Common myeloid progenitor, CD34-positive (primary cell): ENCODE measurements around the gene PTPRT.
"Not testable (repeated sequence)": the region's sequence is repeated elsewhere in the genome, so short reads cannot be mapped to it uniquely, and the experiment has no call there.

Experiments used
- CTCF ChIA-PET: fragments of 350-600 bp; sonication (Branson Sonifier 250); formaldehyde crosslinking; loops from one replicate; lab custom pipeline; 2021; ENCODE audit warnings: antibody characterized with exemption; lab: Charles Lee
- POLR2A ChIA-PET: fragments of 350-600 bp; sonication (Branson Sonifier 250); formaldehyde crosslinking; loops from one replicate; lab custom pipeline; 2021; ENCODE audit warnings: antibody characterized with exemption; lab: Charles Lee
- DNase-seq, 3 donors: peaks; one replicate each; pipeline versions ENCODE4 v3.0.0 to v3.0.0-alpha.2; 2013
- H3K27ac ChIP-seq, 2 experiments: 1 replicate in 1 of 2; 2 replicates in 1 of 2; pipeline ENCODE4 v1.7.0; 2013; ENCODE audit warnings: inconsistent platforms in 2 of 2, low read length in 2 of 2, mild to moderate bottlenecking in 2 of 2, low read depth in 1 of 2, moderate library complexity in 1 of 2; ENCODE audit not compliant: severe bottlenecking in 2 of 2, insufficient read depth in 1 of 2, poor library complexity in 1 of 2
- H3K27me3 ChIP-seq, 5 experiments: replicated peaks in 2 of 5; 1 replicate in 3 of 5; 2 replicates in 2 of 5; pipeline versions ENCODE4 v1.6.1 to v1.7.0; 2013; ENCODE audit warnings: low read length in 4 of 5, mild to moderate bottlenecking in 2 of 5, moderate library complexity in 2 of 5, inconsistent platforms in 1 of 5; ENCODE audit not compliant: insufficient read depth in 5 of 5, control insufficient read depth in 4 of 5
- H3K36me3 ChIP-seq, 4 experiments: 1 replicate in 2 of 4; 2 replicates in 2 of 4; pipeline versions ENCODE4 v1.6.1 to v1.7.0; 2013; ENCODE audit warnings: low read length in 3 of 4, control low read depth in 1 of 4, mild to moderate bottlenecking in 1 of 4; ENCODE audit not compliant: control insufficient read depth in 4 of 4, insufficient read depth in 4 of 4
- H3K4me1 ChIP-seq, 4 experiments: 1 replicate in 3 of 4; 2 replicates in 1 of 4; pipeline versions ENCODE4 v1.6.1 to v1.7.1; 2013; ENCODE audit warnings: low read length in 3 of 4, mild to moderate bottlenecking in 3 of 4, control low read depth in 1 of 4, inconsistent platforms in 1 of 4, moderate library complexity in 1 of 4; ENCODE audit not compliant: control insufficient read depth in 4 of 4, insufficient read depth in 4 of 4; ENCODE audit errors: control extremely low read depth in 1 of 4
- H3K4me3 ChIP-seq, 7 experiments: 1 replicate in 4 of 7; 2 replicates in 3 of 7; pipeline versions ENCODE4 v1.5.1 to v1.7.0; 2013; ENCODE audit warnings: mild to moderate bottlenecking in 7 of 7, low read length in 6 of 7, moderate library complexity in 6 of 7, inconsistent platforms in 2 of 7, low read depth in 2 of 7, control low read depth in 1 of 7; ENCODE audit not compliant: insufficient read depth in 4 of 7, control insufficient read depth in 1 of 7; ENCODE audit errors: extremely low read depth in 1 of 7
- H3K9me3 ChIP-seq, 5 experiments: 1 replicate in 4 of 5; 2 replicates in 1 of 5; pipeline versions ENCODE4 v1.6.1 to v1.7.1; 2013; ENCODE audit warnings: low read length in 4 of 5, mild to moderate bottlenecking in 2 of 5, inconsistent platforms in 1 of 5, low read depth in 1 of 5, moderate library complexity in 1 of 5; ENCODE audit not compliant: control insufficient read depth in 4 of 5, insufficient read depth in 2 of 5; ENCODE audit errors: control extremely low read depth in 1 of 5
- WGBS: methylation state at CpG from one replicate; pipeline ENCODE4 v1.1.5; 2013; ENCODE audit not compliant: insufficient coverage; 5-methylcytosine and 5-hydroxymethylcytosine counted together

PTPRT gene

DNA sequence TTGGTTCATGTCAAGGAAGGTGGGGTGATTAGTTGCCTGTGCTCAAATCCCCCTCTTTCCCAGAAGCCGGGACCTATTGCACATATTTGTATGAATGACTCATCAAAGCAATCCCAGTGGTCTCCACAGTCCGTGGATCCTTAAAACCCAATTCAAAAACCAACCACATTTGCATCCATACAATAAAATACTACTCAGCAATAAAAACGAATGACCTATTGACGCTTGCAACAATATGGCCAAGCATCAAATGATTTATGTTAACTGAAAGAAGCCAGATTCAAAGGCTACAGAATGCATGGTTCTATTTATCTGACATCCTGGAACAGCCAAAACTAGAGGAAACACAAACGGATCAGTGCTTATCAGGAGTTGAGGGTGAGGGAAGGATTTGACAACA, 275.4 kb downstream of the PTPRT start:
- Histone ChIP-seq H3K36me3 (no peaks in the 10 kb centered on the region), H3K4me1 (no peaks in the 10 kb centered on the region), H3K27me3 (no peaks in the 10 kb centered on the region), H3K27ac (no peak overlapping the region), H3K4me3 (no peak overlapping the region), H3K9me3 (no peaks in the 10 kb centered on the region)
- CTCF ChIA-PET: no interaction called here
- no peak for DNase-seq
- POLR2A ChIA-PET: no interaction called here
- WGBS: 25% methylated on average over 3 of the region's 5 CpGs

DNA sequence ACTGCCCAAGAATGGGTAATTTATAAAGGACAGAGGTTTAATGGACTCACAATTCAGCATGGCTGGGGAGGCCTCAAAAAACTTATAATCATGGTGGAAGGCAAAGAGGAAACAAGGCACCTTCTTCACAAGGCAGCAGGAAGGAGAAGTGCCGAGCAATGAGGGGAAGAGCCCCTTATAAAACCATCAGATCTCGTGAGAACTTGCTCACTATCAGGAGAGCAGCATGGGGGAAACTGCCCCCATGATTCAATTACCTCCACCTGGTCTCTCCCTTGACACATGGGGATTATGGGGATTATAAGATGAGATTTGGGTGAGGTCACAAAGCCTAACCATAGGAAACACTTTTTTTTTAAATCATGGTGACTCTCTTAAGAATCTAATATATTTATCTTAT, 278.9 kb downstream of the PTPRT start:
- DNase-seq, CTCF ChIA-PET, POLR2A ChIA-PET, H3K27ac ChIP-seq, H3K4me1 ChIP-seq, H3K27me3 ChIP-seq, H3K36me3 ChIP-seq, H3K9me3 ChIP-seq, H3K4me3 ChIP-seq: not testable (repeated sequence)
- WGBS: 0% methylated on average over 1 of the region's 2 CpGs

DNA sequence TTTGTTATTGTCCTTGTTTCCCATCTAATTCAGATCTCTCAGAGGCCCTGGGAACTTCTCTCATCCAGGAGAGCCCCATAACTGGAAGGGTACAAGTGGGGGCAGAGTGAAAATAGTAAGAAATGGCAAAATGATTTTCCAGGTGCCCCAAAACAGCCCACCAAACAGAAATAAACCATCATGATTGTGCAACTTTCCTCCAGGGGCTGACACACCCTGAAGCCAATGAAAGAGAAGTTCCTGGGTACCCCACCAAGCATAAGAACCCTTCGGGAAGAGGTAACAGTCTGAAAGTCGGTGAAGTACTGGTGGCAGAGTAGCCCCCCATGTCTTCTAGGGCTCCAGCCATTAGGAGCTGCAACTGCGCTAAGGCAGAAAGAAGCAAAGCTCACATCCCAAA, 282.0 kb downstream of the PTPRT start:
- H3K4me1 ChIP-seq: no peaks in the 10 kb centered on the region
- no peaks in the 10 kb centered on the region for H3K9me3 ChIP-seq
- H3K27me3 ChIP-seq: no peaks in the 10 kb centered on the region
- no peak overlapping the region for H3K27ac ChIP-seq
- H3K4me3 ChIP-seq: no peak overlapping the region
- 100% methylated on average over 2 of the region's 3 CpGs for WGBS
- no peaks in the 10 kb centered on the region for H3K36me3 ChIP-seq
- DNase-seq: no peak
- POLR2A ChIA-PET: no interaction called here
- CTCF ChIA-PET: no interaction called here

DNA sequence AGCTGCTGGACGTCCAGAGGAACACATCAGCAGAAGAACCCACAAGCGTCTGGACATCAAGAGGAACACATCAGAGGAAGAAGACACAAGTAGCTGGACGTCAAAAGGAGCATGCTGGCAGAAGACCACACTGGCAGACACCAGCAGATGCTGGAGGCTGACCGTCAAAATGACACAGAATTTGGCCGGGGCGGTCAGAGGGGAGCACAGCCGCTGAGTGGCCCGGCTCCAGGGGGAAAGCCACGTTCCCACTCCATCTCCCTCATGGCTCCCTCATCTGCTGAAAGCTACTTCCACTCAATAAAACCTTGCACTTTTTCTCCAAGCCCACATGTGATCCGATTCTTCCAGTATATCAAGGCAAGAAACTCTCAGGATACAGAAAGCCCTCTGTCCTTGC, 283.6 kb downstream of the PTPRT start:
- no peaks in the 10 kb centered on the region for H3K9me3 ChIP-seq
- no peak overlapping the region for H3K27ac ChIP-seq
- ChIA-PET POLR2A (interaction anchor here (0.6 kb wide), 1 partner anchor 29 kb away, joined by 3 read pairs; no protein-coding TSS in a partner anchor), CTCF (no interaction called here)
- no peaks in the 10 kb centered on the region for H3K27me3 ChIP-seq
- no peak for DNase-seq
- H3K4me1 ChIP-seq: no peaks in the 10 kb centered on the region
- no peak overlapping the region for H3K4me3 ChIP-seq
- 89% methylated on average over 8 of the region's 10 CpGs for WGBS
- no peaks in the 10 kb centered on the region for H3K36me3 ChIP-seq

DNA sequence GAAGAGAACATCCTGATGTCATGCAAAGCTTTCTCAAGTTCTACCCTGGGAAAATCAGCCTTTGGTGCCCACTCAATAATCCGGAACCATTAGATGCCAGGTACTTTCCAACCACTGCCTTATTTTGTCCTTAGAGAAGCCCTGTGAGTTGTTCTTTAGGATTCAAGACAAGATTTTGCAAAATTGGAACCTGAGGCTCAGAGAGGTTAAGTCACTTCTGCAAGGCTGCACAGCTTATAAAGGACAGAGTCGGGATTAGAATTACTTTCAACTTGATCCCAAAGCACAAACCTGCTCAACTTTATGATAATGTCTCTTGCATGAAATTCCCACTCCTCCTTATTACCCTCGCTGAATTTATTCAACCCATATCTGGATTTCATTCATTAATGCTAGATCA, 287.2 kb downstream of the PTPRT start:
- Histone ChIP-seq H3K9me3 (no peaks in the 10 kb centered on the region), H3K36me3 (no peaks in the 10 kb centered on the region), H3K4me1 (no peaks in the 10 kb centered on the region), H3K27ac (no peak overlapping the region), H3K4me3 (no peak overlapping the region), H3K27me3 (no peaks in the 10 kb centered on the region)
- DNase-seq: no peak
- POLR2A ChIA-PET: no interaction called here
- WGBS: 92% methylated on average over 2 of the region's 3 CpGs
- CTCF ChIA-PET: no interaction called here

DNA sequence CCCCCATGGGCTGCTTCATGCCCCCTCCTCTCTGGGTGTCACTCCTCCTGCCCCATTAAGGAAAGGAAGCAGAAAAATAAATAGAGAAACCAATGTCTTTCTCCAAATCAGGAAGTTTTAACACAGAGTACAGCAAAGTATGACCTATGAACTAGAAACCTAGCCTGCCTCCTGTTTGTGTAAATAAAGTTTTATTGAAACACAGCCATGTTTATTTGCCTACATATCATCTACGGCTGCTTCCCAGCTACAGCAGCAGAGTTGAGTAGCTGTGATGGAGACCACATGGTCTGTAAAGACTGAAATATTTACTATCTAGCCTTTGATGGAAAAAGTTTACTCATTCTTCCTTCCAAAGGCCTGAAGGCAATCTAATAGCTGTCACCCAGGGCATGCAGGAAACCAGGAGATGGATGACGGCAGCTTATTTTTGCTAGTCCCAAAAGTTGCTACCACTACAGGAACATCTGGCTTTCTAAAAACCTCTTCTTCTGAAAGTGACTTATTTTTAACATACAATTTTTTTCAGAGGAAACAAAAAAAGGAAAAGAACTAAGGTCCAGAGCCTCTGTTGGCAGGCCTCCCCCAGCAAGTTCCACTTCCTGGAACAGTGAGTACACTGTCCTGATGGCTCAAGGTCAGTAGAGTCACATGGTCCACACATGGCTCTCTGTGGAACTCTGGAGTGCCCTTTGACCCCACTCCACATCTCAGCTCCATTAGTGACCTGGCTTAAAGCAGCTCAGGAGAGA, 287.8 kb downstream of the PTPRT start:
- WGBS: no CpG with 5 or more reads among the region's 2 CpGs

DNA sequence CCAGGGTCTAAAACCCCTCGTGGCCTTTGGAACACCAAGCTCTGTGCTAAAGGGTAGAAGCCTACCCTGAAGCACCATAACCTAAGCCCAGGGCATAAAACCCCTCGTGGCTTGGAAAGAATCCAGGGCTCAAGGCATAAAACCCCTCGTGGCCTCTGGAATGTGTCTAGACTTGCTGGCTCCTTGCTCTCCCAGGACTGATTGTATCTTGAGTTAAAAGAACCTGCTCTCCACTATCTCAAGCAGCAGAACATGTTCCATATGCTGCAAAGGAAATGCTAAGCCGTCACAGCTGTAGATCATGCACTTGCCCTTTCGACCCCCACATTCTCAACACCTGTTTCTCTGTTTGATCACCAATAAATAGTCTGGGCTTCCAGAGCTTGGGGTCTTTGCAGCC, 288.9 kb downstream of the PTPRT start:
- H3K27me3 ChIP-seq, DNase-seq, H3K9me3 ChIP-seq, CTCF ChIA-PET, H3K36me3 ChIP-seq, H3K4me3 ChIP-seq, H3K27ac ChIP-seq, H3K4me1 ChIP-seq: not testable (repeated sequence)
- 32% methylated on average over 5 of the region's 5 CpGs for WGBS
- POLR2A ChIA-PET: interaction anchor here (0.7 kb wide), 1 partner anchor 9 kb away, joined by 3 read pairs; no protein-coding TSS in a partner anchor

More for the DNA sequence above, 287.8 kb downstream of the PTPRT start:
- Histone ChIP-seq H3K4me3 (no peak overlapping the region), H3K9me3 (no peaks in the 10 kb centered on the region), H3K27ac (no peak overlapping the region), H3K36me3 (no peaks in the 10 kb centered on the region), H3K27me3 (no peaks in the 10 kb centered on the region), H3K4me1 (no peaks in the 10 kb centered on the region)
- ChIA-PET POLR2A (no interaction called here), CTCF (no interaction called here)
- no peak for DNase-seq
